Gastroesophageal sphincter (tissue), 3 donors: ENCODE data around the gene TLR6.

Experiments used
- CTCF ChIP-seq, 4 experiments: fragments of 200-600 bp in 2 of 4; fragments of 450-650 bp in 2 of 4; sonication (generic) in 1 of 4; IDR thresholded peaks; one replicate each; pipeline ENCODE4 v1.5.1; 2017 to 2019; ENCODE audit warnings: antibody characterized with exemption in 4 of 4, mild to moderate bottlenecking in 2 of 4, moderate library complexity in 2 of 4
- POLR2AphosphoS5 ChIP-seq: sonication (generic); formaldehyde crosslinking; IDR thresholded peaks from one replicate; pipeline ENCODE4 v1.6.1; 2017; ENCODE audit warnings: antibody characterized with exemption

GRCh38 chr4:38774181-38774955, 82.2 kb downstream of the TLR6 start:
- TF ChIP-seq CTCF (IDR thresholded peaks at IDR 0.05), result no peak
- no peak for TF ChIP-seq POLR2AphosphoS5
